Measurements from ENCODE around the gene HOXD12. TPM values are rescaled to one million over a fixed set of nuclear protein-coding genes. Genes with fewer than 3 reads are reported as not detected.

The HOXD12 gene
- total RNA-seq, 1 donor from 2014 or later, result not detected

DNA sequence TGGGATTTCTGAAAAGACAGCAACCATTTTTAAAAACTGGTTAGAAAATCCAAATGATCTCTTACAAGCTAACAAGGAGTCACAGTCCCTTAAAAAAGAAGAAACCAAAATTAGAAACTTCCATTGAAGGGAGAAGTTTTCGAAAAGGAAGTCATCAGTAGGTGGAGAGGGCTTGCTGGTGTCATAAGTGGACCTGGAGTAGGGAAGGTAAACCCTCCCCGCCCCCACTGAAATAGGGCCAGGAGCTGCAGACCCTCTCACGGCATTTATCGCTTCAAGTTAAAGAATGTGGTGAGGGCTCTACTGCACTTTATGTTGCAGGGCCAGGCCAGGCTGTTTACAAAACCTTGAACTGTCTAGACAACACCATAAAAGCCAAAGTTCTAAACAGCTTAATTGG is 10.4 kb downstream of the HOXD12 start:
- no peaks in the 10 kb centered on the region for H3K36me3 ChIP-seq
- no peaks in the 10 kb centered on the region for H3K4me1 ChIP-seq
- DNase-seq, result no peak
- no peak overlapping the region for H3K27ac ChIP-seq
- intact Hi-C loops (cut with DNase I), result no loop called here
- no peak for ATAC-seq
- H3K27me3 ChIP-seq, result peaks cover 98% of the 10 kb centered on the region
- TF ChIP-seq, protein P1, sequence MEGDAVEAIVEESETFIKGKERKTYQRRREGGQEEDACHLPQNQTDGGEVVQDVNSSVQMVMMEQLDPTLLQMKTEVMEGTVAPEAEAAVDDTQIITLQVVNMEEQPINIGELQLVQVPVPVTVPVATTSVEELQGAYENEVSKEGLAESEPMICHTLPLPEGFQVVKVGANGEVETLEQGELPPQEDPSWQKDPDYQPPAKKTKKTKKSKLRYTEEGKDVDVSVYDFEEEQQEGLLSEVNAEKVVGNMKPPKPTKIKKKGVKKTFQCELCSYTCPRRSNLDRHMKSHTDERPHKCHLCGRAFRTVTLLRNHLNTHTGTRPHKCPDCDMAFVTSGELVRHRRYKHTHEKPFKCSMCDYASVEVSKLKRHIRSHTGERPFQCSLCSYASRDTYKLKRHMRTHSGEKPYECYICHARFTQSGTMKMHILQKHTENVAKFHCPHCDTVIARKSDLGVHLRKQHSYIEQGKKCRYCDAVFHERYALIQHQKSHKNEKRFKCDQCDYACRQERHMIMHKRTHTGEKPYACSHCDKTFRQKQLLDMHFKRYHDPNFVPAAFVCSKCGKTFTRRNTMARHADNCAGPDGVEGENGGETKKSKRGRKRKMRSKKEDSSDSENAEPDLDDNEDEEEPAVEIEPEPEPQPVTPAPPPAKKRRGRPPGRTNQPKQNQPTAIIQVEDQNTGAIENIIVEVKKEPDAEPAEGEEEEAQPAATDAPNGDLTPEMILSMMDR (IDR thresholded peaks at IDR 0.05), result no peak
- H3K9me3 ChIP-seq, result no peaks in the 10 kb centered on the region
- H3K4me3 ChIP-seq, result no peak overlapping the region

DNA sequence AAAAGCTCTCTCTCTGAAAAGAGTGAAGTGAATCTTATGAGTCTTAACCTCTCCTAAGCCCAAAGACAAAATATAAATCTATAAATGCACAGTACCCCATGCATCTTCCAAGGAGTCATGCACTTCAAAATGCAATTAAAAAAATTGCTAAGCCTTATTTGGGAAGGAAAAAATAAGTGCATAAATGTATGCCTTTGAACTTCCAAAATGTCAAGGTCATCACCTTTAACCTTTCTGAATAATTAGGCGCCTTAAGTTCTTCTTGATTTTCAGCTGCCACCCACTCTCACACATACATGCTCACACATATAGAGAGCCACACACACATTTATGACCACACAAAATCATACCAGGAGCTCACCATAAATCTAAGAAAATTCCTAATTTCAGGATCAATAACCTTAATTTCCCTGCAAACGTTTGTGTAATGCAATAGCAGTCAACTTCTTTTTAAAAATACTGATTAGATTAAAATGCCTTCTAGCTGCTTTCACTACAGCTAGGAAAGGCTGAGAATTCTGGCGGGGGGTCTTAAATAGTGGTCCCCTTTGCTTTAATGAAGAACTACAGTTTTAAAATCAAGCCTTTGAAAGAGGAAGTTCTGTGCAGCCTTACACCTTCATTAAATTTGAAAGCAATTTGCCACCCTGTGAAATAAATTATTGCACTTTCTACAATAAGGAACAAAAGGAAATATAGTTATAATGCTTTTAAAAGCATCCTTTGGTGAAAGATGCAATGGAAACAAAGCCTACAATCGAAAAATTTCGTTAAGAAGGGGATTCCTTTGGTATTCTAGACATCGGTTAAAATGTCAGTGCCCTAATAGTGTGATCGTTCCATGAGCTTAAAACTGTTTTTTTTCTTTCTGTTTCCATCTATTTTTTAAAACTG is 11.1 kb downstream of the HOXD12 start:
- Histone ChIP-seq H3K27me3 (peaks cover 98% of the 10 kb centered on the region), H3K27ac (no peak overlapping the region), H3K36me3 (no peaks in the 10 kb centered on the region), H3K9me3 (no peaks in the 10 kb centered on the region), H3K4me1 (no peaks in the 10 kb centered on the region), H3K4me3 (no peak overlapping the region)
- ATAC-seq (no peak), DNase-seq (no peak)
- TF ChIP-seq, protein P1 (IDR thresholded peaks at IDR 0.05), result no peak
- intact Hi-C loops (cut with DNase I), result no loop called here

DNA sequence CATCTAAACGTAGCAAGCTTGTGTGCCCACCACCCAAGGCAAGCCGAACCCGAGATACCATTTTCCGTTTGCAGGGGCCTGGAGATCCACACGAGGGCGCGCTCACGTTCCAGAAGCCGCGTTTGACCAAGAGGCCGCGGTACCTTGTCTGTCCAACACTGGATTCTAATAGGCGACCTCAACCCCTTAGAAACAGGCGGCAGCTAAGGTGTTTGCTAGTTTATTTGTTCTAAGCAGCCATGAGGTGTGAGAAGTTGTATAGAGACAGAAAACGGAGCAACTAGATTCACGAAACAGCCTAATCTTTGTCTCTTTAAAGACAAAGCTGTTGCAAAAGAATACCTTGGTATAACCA is 11.7 kb downstream of the HOXD12 start:
- Histone ChIP-seq H3K4me1 (no peaks in the 10 kb centered on the region), H3K27ac (no peak overlapping the region), H3K36me3 (no peaks in the 10 kb centered on the region), H3K4me3 (no peak overlapping the region), H3K9me3 (no peaks in the 10 kb centered on the region), H3K27me3 (peaks cover 98% of the 10 kb centered on the region)
- intact Hi-C loops (cut with DNase I), result no loop called here
- TF ChIP-seq, protein P1 (IDR thresholded peaks at IDR 0.05), result peak; percentile 47
- DNase-seq (no peak), ATAC-seq (no peak)

DNA sequence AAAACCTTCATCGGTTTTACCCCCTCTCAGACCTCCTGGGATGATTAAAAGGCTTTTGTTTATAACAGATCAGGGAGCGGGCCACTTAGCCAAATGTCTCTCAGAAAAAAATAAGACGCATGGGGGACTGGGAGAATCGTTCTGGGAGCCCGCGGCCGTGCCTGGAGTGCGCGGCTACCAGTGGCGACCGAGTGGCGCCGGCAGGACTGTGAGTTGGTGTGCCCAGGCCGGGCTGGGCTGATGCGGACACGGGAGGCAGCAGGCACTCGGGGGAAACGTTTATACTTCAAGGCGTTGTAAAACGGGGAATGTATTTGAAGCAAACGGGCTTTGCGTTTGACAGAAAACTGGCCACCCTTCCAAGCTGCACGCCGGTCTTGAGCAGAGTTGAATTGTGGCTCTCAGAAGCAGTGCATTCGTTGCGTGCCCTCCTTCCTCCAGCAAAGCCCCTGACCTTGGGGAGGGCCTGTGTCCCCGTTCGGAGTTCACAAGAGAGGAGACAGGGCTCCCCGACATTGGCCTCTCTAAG is 12.3 kb downstream of the HOXD12 start:
- H3K4me1 ChIP-seq, result no peaks in the 10 kb centered on the region
- no peaks in the 10 kb centered on the region for H3K9me3 ChIP-seq
- ATAC-seq (no peak), DNase-seq (no peak)
- no peaks in the 10 kb centered on the region for H3K36me3 ChIP-seq
- no peak overlapping the region for H3K4me3 ChIP-seq
- H3K27me3 ChIP-seq, result peaks cover 98% of the 10 kb centered on the region
- intact Hi-C loops (cut with DNase I), result no loop called here
- TF ChIP-seq, protein P1 (IDR thresholded peaks at IDR 0.05), result no peak
- H3K27ac ChIP-seq, result no peak overlapping the region

DNA sequence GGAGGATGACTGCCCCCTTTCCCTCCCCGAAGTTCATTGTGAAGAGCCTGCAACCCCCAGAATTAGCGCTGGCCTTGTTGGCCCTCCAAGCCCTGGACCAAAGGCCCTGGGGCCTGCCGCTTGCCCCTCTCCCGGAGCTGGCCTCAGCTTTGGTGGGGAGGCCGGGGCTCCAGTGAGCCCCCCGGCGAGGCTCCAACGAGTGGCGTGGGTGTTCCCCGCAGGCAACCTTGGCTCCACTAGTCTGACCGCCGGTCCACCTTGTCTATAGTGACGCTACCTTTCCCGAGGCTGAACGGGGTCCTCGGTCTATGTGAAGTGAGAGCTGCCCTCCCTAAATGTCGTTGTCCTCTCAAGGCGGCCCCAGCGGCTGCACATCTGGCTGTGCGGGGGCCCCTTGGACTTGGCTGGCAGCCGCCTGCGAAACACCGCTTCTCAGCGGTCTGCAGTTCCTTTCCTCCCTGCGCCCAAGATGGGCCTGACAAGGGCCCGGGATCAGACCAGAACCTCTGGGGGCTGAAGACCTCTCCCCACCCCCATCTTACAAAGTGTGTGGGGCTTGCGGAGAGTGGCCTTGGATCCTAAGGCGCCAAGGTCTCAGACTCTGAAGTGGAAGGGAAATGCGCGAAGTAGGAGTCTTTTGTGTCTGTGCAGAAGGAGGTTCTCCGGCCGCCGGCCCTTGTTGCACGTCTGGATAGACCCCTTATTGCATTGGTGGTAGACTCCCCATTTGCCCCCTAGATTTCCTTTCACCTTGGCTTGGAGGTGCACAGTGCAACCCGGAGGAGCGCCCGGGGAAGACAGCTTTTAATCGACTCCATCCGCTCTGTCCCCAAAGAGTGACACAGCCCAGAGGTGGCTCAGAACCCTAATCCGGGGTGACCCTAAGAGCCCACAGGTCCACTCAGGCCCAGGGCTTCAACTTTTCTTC is 13.0 kb downstream of the HOXD12 start:
- Histone ChIP-seq H3K36me3 (no peaks in the 10 kb centered on the region), H3K27ac (no peak overlapping the region), H3K9me3 (no peaks in the 10 kb centered on the region), H3K27me3 (peaks cover 100% of the 10 kb centered on the region), H3K4me3 (no peak overlapping the region), H3K4me1 (no peaks in the 10 kb centered on the region)
- ATAC-seq (no peak), DNase-seq (no peak)
- TF ChIP-seq, protein P1 (IDR thresholded peaks at IDR 0.05), result no peak
- intact Hi-C loops (cut with DNase I), result no loop called here
